Activated CD8-positive, alpha-beta T cell treated with anti-CD3 and anti-CD28 coated beads for 36 hours (primary cell): ENCODE measurements around the gene NPPB. TPM values are rescaled to one million over a fixed set of nuclear protein-coding genes. Genes with fewer than 3 reads are reported as not detected.

ENCODE experiments used
- ATAC-seq: fragments of 200-7000 bp; cut with Tn5 transposase; one replicate; pipeline ENCODE4 v1.10.0; 2021; ENCODE audit warnings: mild to moderate bottlenecking, moderate library complexity
- CTCF ChIA-PET: fragments of 350-600 bp; sonication (Branson Sonifier 250); formaldehyde crosslinking; loops from one replicate; lab custom pipeline; 2021; ENCODE audit warnings: antibody characterized with exemption; lab: Charles Lee
- POLR2A ChIA-PET: fragments of 350-600 bp; sonication (Branson Sonifier 250); formaldehyde crosslinking; loops from one replicate; lab custom pipeline; 2021; ENCODE audit warnings: antibody characterized with exemption; lab: Charles Lee
- DNase-seq: peaks from one replicate; pipeline ENCODE4 v3.0.0-alpha.2; 2020
- H3K27ac Mint-ChIP-seq: one replicate; pipeline ENCODE4 v1.8.0; 2021; ENCODE audit warnings: mild to moderate bottlenecking, mixed read lengths
- H3K27me3 Mint-ChIP-seq: one replicate; pipeline ENCODE4 v1.8.0; 2021; ENCODE audit warnings: mixed read lengths
- H3K36me3 Mint-ChIP-seq: one replicate; pipeline ENCODE4 v1.8.0; 2021; ENCODE audit warnings: low read depth, mixed read lengths
- H3K4me1 Mint-ChIP-seq: one replicate; pipeline ENCODE4 v1.8.0; 2021; ENCODE audit warnings: low read depth, mixed read lengths
- H3K4me3 Mint-ChIP-seq: one replicate; pipeline ENCODE4 v1.8.0; 2021; ENCODE audit warnings: mild to moderate bottlenecking, moderate library complexity, mixed read lengths
- H3K9me3 Mint-ChIP-seq: one replicate; pipeline ENCODE4 v1.8.0; 2021; ENCODE audit warnings: mixed read lengths
- CTCF ChIP-seq: fragments of 200-600 bp; IDR thresholded peaks from one replicate; pipeline ENCODE4 v1.8.0; 2022; ENCODE audit warnings: antibody characterized with exemption, mild to moderate bottlenecking
- intact Hi-C: fragments of 100-400 bp; cut with micrococcal nuclease; formaldehyde crosslinking; loops from one replicate; pipeline ENCODE4 v1.10.0; 2022
- total RNA-seq, 2 experiments: library from RNA; stranded (reverse); gene quantifications; one replicate each; pipeline ENCODE4 v1.2.3, GENCODE V29; 2021

NPPB gene
- total RNA-seq, 2 experiments from 2014 or later: not detected

- Mint-ChIP-seq H3K9me3 (no peaks in the 10 kb centered on the region), H3K4me3 (no peak overlapping the region), H3K36me3 (no peaks in the 10 kb centered on the region), H3K27me3 (peaks cover 8% of the 10 kb centered on the region), H3K4me1 (no peaks in the 10 kb centered on the region), H3K27ac (no peak overlapping the region)
- ChIA-PET POLR2A (interaction anchor here (0.6 to 0.9 kb wide), 2 partner anchors 10 to 33 kb away, joined by 3 to 4 read pairs; no protein-coding TSS in a partner anchor), CTCF (no interaction called here)
- no peak for ATAC-seq
- TF ChIP-seq CTCF: no peak
- no peak for DNase-seq
- intact Hi-C loops: no loop called here
Measured at GRCh38 chr1:11875094-11875493, 16.3 kb upstream of the NPPB start.

- Mint-ChIP-seq H3K4me3 (no peak overlapping the region), H3K27me3 (peaks cover 8% of the 10 kb centered on the region), H3K36me3 (no peaks in the 10 kb centered on the region), H3K9me3 (no peaks in the 10 kb centered on the region), H3K27ac (no peak overlapping the region), H3K4me1 (no peaks in the 10 kb centered on the region)
- TF ChIP-seq CTCF: no peak
- CTCF ChIA-PET: no interaction called here
- POLR2A ChIA-PET: interaction anchor here (0.9 kb wide), 1 partner anchor 33 kb away, joined by 4 read pairs; no protein-coding TSS in a partner anchor
- DNase-seq: no peak
- ATAC-seq: no peak
- intact Hi-C loops: no loop called here
Measured at GRCh38 chr1:11874624-11875023, 15.9 kb upstream of the NPPB start.

- ChIA-PET CTCF (no interaction called here), POLR2A (no interaction called here)
- Mint-ChIP-seq H3K4me3 (no peak overlapping the region), H3K4me1 (no peaks in the 10 kb centered on the region), H3K27ac (no peak overlapping the region), H3K9me3 (no peaks in the 10 kb centered on the region), H3K36me3 (no peaks in the 10 kb centered on the region), H3K27me3 (peaks cover 8% of the 10 kb centered on the region)
- TF ChIP-seq CTCF: no peak
- no peak for DNase-seq
- no peak for ATAC-seq
- intact Hi-C loops: no loop called here
Measured at GRCh38 chr1:11874258-11874562, 15.5 kb upstream of the NPPB start.

GRCh38 chr1:11873395-11874257 lies 14.9 kb upstream of the NPPB start:
- no peak for ATAC-seq
- Mint-ChIP-seq H3K4me3 (no peak overlapping the region), H3K36me3 (no peaks in the 10 kb centered on the region), H3K27ac (no peak overlapping the region), H3K27me3 (peaks cover 8% of the 10 kb centered on the region), H3K9me3 (no peaks in the 10 kb centered on the region), H3K4me1 (no peaks in the 10 kb centered on the region)
- no peak for TF ChIP-seq CTCF
- intact Hi-C loops: no loop called here
- no peak for DNase-seq
- ChIA-PET POLR2A (no interaction called here), CTCF (no interaction called here)

- intact Hi-C loops: no loop called here
- ChIA-PET POLR2A (interaction anchor here (1.4 kb wide), 1 partner anchor 35 kb away, joined by 4 read pairs; no protein-coding TSS in a partner anchor), CTCF (no interaction called here)
- DNase-seq (no peak), ATAC-seq (no peak)
- no peaks in the 10 kb centered on the region for H3K36me3 Mint-ChIP-seq
- H3K4me3 Mint-ChIP-seq: no peak overlapping the region
- no peak for TF ChIP-seq CTCF
- H3K27me3 Mint-ChIP-seq: peaks cover 8% of the 10 kb centered on the region
- no peaks in the 10 kb centered on the region for H3K4me1 Mint-ChIP-seq
- H3K27ac Mint-ChIP-seq: no peak overlapping the region
- no peaks in the 10 kb centered on the region for H3K9me3 Mint-ChIP-seq
Measured at GRCh38 chr1:11872545-11872944, 13.8 kb upstream of the NPPB start.
